NT2/D1 (cell line): ENCODE measurements around the gene CD47.

Experiments used
- DNase-seq: peaks from one replicate; pipeline ENCODE4 v3.0.0-alpha.2; 2011; ENCODE audit warnings: low read depth, low spot score
- H3K27me3 ChIP-seq: 2 replicates; pipeline ENCODE4 v1.6.0; 2011; ENCODE audit warnings: mild to moderate bottlenecking; ENCODE audit not compliant: insufficient read length, insufficient read depth
- H3K36me3 ChIP-seq: 2 replicates; pipeline ENCODE4 v1.6.1; 2011; ENCODE audit warnings: mild to moderate bottlenecking, low read length, mixed read lengths; ENCODE audit not compliant: insufficient read depth, insufficient read length
- H3K4me1 ChIP-seq: 2 replicates; pipeline ENCODE4 v1.5.1; 2011; ENCODE audit not compliant: insufficient read depth, insufficient read length
- H3K4me3 ChIP-seq: 2 replicates; pipeline ENCODE4 v1.5.1; 2011; ENCODE audit warnings: low read depth; ENCODE audit not compliant: insufficient read length
- H3K9ac ChIP-seq: 2 replicates; pipeline ENCODE4 v1.6.0; 2011; ENCODE audit warnings: low read depth; ENCODE audit not compliant: insufficient read length
- H3K9me3 ChIP-seq: 2 replicates; pipeline ENCODE4 v1.5.1; 2011; ENCODE audit warnings: mild to moderate bottlenecking, low read length; ENCODE audit not compliant: insufficient read depth
- SUZ12 ChIP-seq: IDR thresholded peaks from 2 replicates; pipeline ENCODE4 v1.6.1; 2011; ENCODE audit not compliant: insufficient read length, insufficient read depth; ENCODE audit errors: extremely low read depth
- YY1 ChIP-seq: IDR thresholded peaks from 2 replicates; pipeline ENCODE4 v1.6.1; 2011; ENCODE audit not compliant: insufficient read length, insufficient read depth
- ZNF274 ChIP-seq: IDR thresholded peaks from 2 replicates; pipeline ENCODE4 v1.6.1; 2011; ENCODE audit warnings: mild to moderate bottlenecking, low read depth, low read length

Gene CD47

DNA sequence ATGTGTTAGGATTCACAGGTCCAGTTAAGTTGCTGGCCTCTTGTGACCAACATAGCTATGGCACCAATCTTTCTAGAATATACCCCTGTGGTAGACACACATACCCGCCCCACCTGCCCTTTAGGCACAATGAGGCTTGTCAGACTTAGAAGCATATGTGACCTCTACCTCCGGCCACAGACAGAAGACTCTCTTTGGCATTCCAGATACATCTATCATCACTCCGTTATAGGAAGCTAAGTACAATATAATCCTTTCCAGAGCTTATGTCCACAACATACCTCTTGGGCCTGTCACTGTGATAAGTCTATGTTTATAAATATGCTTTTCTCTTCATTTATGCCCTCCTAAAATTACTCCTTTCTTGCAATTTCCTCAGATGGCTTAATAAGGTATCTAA lies 39.8 kb downstream of the CD47 start:
- no peaks in the 10 kb centered on the region for H3K27me3 ChIP-seq

DNA sequence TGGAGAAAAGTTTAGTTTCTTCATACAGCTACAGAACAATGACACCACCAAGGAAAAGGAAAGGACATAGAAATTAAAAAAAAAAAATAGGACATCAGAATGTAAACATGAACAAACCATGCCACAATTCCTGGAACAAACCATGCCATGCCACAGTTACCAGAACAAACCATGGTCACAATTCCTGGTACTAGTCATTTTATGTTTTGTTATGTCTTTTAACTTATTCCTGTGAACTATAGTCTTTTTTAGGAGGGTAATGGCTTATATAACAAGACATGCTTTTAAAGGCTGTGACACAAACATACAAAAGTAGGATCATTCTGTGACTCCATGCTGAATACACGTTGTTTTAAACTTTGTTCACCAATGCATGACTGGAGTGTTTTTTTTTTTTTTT lies 42.8 kb downstream of the CD47 start:
- Histone ChIP-seq H3K36me3 (no peaks in the 10 kb centered on the region), H3K27me3 (no peaks in the 10 kb centered on the region), H3K4me1 (no peaks in the 10 kb centered on the region)

More for the DNA sequence above, 39.8 kb downstream of the CD47 start:
- Histone ChIP-seq H3K4me1 (no peaks in the 10 kb centered on the region), H3K36me3 (peaks cover 3% of the 10 kb centered on the region), H3K4me3 (no peak overlapping the region), H3K9ac (no peak overlapping the region), H3K9me3 (no peaks in the 10 kb centered on the region)
- TF ChIP-seq ZNF274 = no peak
- TF ChIP-seq YY1 = no peak
- no peak for TF ChIP-seq SUZ12
- DNase-seq = no peak

DNA sequence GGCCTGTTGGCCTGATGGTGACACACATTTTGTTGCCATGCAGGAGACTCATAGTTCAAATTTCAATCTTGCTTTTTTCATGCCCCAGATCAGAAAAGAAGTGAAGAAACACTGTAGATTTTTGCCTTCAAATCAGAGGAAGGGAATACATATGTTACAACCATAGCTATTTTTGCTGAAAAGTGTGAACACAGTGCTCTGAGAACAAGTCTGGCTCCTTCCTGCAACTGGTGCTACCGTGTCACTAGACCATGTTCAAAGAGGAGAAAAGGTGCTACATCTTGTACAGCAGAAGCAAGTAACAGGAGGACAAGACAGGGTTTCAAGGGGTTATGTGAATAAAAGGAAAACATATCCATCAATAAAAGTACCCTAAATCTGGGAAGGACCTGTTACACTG lies 44.6 kb downstream of the CD47 start:
- Histone ChIP-seq H3K4me1 (no peaks in the 10 kb centered on the region), H3K9me3 (no peaks in the 10 kb centered on the region), H3K27me3 (no peaks in the 10 kb centered on the region), H3K4me3 (no peak overlapping the region), H3K36me3 (no peaks in the 10 kb centered on the region), H3K9ac (no peak overlapping the region)
- TF ChIP-seq SUZ12 (no peak), ZNF274 (no peak), YY1 (no peak)
- no peak for DNase-seq

More for the DNA sequence above, 42.8 kb downstream of the CD47 start:
- TF ChIP-seq ZNF274 (no peak), YY1 (no peak), SUZ12 (no peak)
- Histone ChIP-seq H3K9me3 (no peaks in the 10 kb centered on the region), H3K4me3 (no peak overlapping the region), H3K9ac (no peak overlapping the region)
- no peak for DNase-seq

DNA sequence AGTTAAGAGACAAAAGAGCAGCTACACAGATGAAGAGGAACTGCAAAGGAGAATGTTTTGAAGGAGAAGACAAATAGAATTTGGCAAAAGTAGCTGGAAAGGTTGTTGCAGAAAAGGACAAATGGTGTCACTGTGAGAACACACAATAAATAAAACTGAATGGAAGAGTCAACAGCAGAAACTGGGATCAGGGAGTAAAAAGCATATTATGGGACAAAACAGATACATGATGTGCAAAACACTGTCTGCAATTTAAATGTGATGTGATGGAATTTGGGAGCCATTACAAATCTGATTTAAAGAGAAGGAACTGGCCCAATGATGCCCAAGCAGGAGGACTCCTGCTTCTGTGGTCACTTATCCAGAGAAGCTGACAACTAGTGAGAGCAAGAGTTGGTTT lies 46.1 kb downstream of the CD47 start:
- Histone ChIP-seq H3K27me3 (no peaks in the 10 kb centered on the region), H3K4me1 (no peaks in the 10 kb centered on the region), H3K9ac (no peak overlapping the region), H3K9me3 (no peaks in the 10 kb centered on the region), H3K4me3 (no peak overlapping the region), H3K36me3 (no peaks in the 10 kb centered on the region)
- TF ChIP-seq YY1 (no peak), SUZ12 (no peak), ZNF274 (no peak)
- DNase-seq = no peak

DNA sequence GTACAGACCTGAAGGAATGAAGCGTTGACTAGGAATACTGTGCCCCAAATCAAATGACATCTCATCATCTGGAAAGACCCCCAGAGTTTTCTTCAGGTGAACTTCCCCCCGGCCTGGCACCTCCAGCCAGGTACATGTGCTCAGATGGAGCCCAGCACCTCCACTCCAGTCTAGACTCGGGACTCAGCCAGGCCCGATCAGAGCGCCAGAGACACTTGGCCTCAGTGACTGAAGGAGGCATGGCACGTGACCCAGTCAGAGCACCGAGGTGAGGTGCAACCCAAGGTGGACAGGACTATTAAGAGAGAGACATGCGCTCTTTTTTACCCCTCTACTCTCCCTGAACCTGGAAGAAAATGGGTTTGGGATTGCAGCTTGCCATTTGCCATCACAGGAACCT lies 48.5 kb downstream of the CD47 start:
- no peak for DNase-seq
- H3K9ac ChIP-seq = no peak overlapping the region
- H3K36me3 ChIP-seq = no peaks in the 10 kb centered on the region
- H3K9me3 ChIP-seq = no peaks in the 10 kb centered on the region
- H3K4me3 ChIP-seq = no peak overlapping the region
- H3K4me1 ChIP-seq = no peaks in the 10 kb centered on the region
- TF ChIP-seq YY1 = no peak
- no peak for TF ChIP-seq ZNF274
- TF ChIP-seq SUZ12 = no peak
- no peaks in the 10 kb centered on the region for H3K27me3 ChIP-seq

DNA sequence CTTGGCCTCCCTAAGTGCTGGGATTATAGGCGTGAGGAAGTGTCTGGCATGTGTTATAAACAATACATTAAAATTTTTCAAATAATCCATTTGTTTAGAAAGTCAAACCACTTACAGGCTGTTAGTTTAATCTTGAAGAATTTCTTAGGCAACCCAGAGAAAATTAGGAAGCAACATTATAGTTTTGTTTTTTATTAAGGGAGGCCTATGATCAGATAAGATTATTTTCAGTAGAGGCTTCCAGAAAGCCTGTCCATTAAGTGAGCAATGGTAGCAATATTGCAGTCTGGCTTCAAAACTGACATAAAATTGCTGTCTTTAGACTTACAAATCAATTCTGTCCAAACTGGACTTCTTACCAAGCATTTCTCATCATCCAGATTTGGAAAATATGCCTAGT lies 49.6 kb downstream of the CD47 start:
- no peaks in the 10 kb centered on the region for H3K9me3 ChIP-seq
- TF ChIP-seq SUZ12 (no peak), ZNF274 (no peak), YY1 (no peak)
- H3K36me3 ChIP-seq = no peaks in the 10 kb centered on the region
- H3K4me1 ChIP-seq = no peaks in the 10 kb centered on the region
- H3K27me3 ChIP-seq = no peaks in the 10 kb centered on the region
- no peak for DNase-seq
- no peak overlapping the region for H3K4me3 ChIP-seq
- no peak overlapping the region for H3K9ac ChIP-seq

DNA sequence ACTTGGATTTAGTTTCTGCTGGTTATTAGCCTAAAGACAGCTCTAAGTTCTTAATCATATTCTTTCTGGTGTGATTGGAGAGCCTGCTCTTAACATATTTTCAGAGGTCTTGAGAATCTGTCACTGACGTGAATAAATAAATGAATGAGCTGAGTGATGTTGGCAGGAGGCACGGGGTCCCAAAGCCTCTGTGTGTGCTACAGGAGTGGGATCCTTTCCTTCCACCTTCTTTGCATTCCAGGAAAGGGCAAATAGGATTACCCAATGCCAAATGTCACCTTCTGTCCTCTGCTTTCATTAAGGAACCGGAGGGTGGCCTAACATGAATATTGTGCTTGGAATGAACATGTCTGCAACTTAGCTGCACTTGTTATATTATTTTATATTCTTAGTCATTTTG lies 53.1 kb downstream of the CD47 start:
- Histone ChIP-seq H3K27me3 (no peaks in the 10 kb centered on the region), H3K4me1 (no peaks in the 10 kb centered on the region), H3K36me3 (no peaks in the 10 kb centered on the region), H3K9ac (no peak overlapping the region), H3K9me3 (no peaks in the 10 kb centered on the region), H3K4me3 (no peak overlapping the region)
- TF ChIP-seq YY1 (no peak), SUZ12 (no peak), ZNF274 (no peak)
- DNase-seq = no peak
